Endodermal cell (in vitro differentiated cells): ENCODE results near the gene PLA2G2A. TPM values are rescaled to one million over a fixed set of nuclear protein-coding genes. Genes with fewer than 3 reads are reported as not detected.
"Not testable (repeated sequence)": the region's sequence is repeated elsewhere in the genome, so short reads cannot be mapped to it uniquely, and the experiment has no call there.

Source experiments
- DNase-seq: peaks from one replicate; pipeline ENCODE4 v3.0.0-alpha.2; 2017
- H3K27ac ChIP-seq: 2 replicates; pipeline ENCODE4 v1.5.1; 2013; ENCODE audit warnings: mild to moderate bottlenecking, low read depth, low read length, moderate library complexity
- H3K27me3 ChIP-seq: 2 replicates; pipeline ENCODE4 v1.6.1; 2013; ENCODE audit warnings: mild to moderate bottlenecking, low read length, moderate library complexity; ENCODE audit not compliant: insufficient read depth, control insufficient read depth, poor library complexity, severe bottlenecking
- H3K36me3 ChIP-seq: 2 replicates; pipeline ENCODE4 v1.7.0; 2013; ENCODE audit warnings: mild to moderate bottlenecking, low read length, moderate library complexity; ENCODE audit not compliant: control insufficient read depth, insufficient read depth
- H3K4me1 ChIP-seq: one replicate; pipeline ENCODE4 v1.7.0; 2013; ENCODE audit warnings: low read length; ENCODE audit not compliant: control insufficient read depth, insufficient read depth
- H3K4me3 ChIP-seq: 2 replicates; pipeline ENCODE4 v1.5.1; 2013; ENCODE audit warnings: mild to moderate bottlenecking, low read length, moderate library complexity
- H3K9ac ChIP-seq: 2 replicates; pipeline ENCODE4 v1.6.1; 2013; ENCODE audit warnings: mild to moderate bottlenecking, low read length, moderate library complexity; ENCODE audit not compliant: poor library complexity, severe bottlenecking; ENCODE audit errors: extremely low read depth
- H3K9me3 ChIP-seq: 2 replicates; pipeline ENCODE4 v1.6.1; 2013; ENCODE audit warnings: mild to moderate bottlenecking, low read length, moderate library complexity; ENCODE audit not compliant: control insufficient read depth
- H3K27ac Mint-ChIP-seq: 2 replicates; pipeline ENCODE4 v1.8.0; 2020; ENCODE audit warnings: mixed read lengths
- H3K27me3 Mint-ChIP-seq: 2 replicates; pipeline ENCODE4 v1.8.0; 2021; ENCODE audit warnings: mild to moderate bottlenecking, mixed read lengths; ENCODE audit not compliant: insufficient read depth
- H3K36me3 Mint-ChIP-seq: 2 replicates; pipeline ENCODE4 v1.8.0; 2020; ENCODE audit warnings: low read depth, mixed read lengths
- H3K4me1 Mint-ChIP-seq: 2 replicates; pipeline ENCODE4 v1.8.0; 2020; ENCODE audit warnings: mixed read lengths
- H3K4me3 Mint-ChIP-seq: 2 replicates; pipeline ENCODE4 v1.8.0; 2020; ENCODE audit warnings: mild to moderate bottlenecking, moderate library complexity, mixed read lengths
- H3K9me3 Mint-ChIP-seq: 2 replicates; pipeline ENCODE4 v1.8.0; 2020; ENCODE audit warnings: mild to moderate bottlenecking, mixed read lengths
- WGBS, 2 experiments: methylation state at CpG; one replicate each; pipeline versions ENCODE4 v1.1.5 to v1.1.7; 2013; ENCODE audit warnings: missing lambda C conversion rate in 2 of 2, mixed read lengths in 1 of 2; ENCODE audit not compliant: insufficient coverage in 1 of 2, insufficient read length in 1 of 2; 5-methylcytosine and 5-hydroxymethylcytosine counted together
- total RNA-seq, 2 donors: library from RNA; stranded (reverse); fragmentation: NEBNext Ultra II Directional in 1 of 2; extraction: Animal tissue kit (Norgen Biotek cat#: 25700) in 1 of 2; gene quantifications; 2 replicates in 1 of 2; 3 replicates in 1 of 2; pipeline ENCODE4 v1.2.1, GENCODE V29; 2021
- TF ChIP-seq, protein P1 (sequence below): fragments of 200-600 bp; sonication (generic); conservative IDR thresholded peaks from 2 replicates; pipeline ENCODE4 v1.5.0; 2021; ENCODE audit warnings: antibody characterized with exemption, mild to moderate bottlenecking

The PLA2G2A gene
- total RNA-seq, 2 donors from 2014 or later, result 1.0 TPM; not detected in 1

DNA sequence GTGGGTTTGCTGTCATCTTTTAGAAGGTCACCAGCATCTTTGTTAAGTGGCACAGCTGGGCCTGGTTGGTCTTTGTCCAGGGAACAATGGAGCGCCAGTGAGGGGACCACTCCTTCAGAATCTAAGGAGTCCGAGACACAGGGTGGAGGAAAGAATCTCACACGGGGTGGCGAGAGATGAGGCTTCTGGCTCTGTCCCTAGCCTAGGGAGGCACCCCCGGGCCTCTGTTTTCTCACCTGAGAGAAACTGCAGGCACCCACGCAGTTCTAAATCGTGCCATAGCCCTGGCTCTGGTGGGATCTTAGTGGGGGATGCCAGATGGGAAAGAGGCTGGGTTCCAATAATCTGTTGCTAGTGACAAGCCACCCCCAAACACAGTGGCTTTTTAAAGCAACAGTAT, 45.1 kb downstream of the PLA2G2A start:
- H3K4me3 ChIP-seq, result no peak overlapping the region
- Mint-ChIP-seq H3K36me3 (peaks cover 6% of the 10 kb centered on the region), H3K27ac (no peak overlapping the region), H3K9me3 (peaks cover 41% of the 10 kb centered on the region), H3K27me3 (peaks cover 1% of the 10 kb centered on the region), H3K4me1 (peaks cover 15% of the 10 kb centered on the region), H3K4me3 (no peak overlapping the region)
- H3K4me1 ChIP-seq, result no peaks in the 10 kb centered on the region
- H3K27ac ChIP-seq, result no peak overlapping the region
- H3K9me3 ChIP-seq, result peaks cover 34% of the 10 kb centered on the region
- H3K9ac ChIP-seq, result no peak overlapping the region
- TF ChIP-seq, protein P1, sequence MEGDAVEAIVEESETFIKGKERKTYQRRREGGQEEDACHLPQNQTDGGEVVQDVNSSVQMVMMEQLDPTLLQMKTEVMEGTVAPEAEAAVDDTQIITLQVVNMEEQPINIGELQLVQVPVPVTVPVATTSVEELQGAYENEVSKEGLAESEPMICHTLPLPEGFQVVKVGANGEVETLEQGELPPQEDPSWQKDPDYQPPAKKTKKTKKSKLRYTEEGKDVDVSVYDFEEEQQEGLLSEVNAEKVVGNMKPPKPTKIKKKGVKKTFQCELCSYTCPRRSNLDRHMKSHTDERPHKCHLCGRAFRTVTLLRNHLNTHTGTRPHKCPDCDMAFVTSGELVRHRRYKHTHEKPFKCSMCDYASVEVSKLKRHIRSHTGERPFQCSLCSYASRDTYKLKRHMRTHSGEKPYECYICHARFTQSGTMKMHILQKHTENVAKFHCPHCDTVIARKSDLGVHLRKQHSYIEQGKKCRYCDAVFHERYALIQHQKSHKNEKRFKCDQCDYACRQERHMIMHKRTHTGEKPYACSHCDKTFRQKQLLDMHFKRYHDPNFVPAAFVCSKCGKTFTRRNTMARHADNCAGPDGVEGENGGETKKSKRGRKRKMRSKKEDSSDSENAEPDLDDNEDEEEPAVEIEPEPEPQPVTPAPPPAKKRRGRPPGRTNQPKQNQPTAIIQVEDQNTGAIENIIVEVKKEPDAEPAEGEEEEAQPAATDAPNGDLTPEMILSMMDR, result no peak
- no peak for DNase-seq
- 81 to 91% methylated on average over 4 to 7 of the region's 7 CpGs for WGBS, 2 experiments
- H3K27me3 ChIP-seq, result no peaks in the 10 kb centered on the region
- no peaks in the 10 kb centered on the region for H3K36me3 ChIP-seq

DNA sequence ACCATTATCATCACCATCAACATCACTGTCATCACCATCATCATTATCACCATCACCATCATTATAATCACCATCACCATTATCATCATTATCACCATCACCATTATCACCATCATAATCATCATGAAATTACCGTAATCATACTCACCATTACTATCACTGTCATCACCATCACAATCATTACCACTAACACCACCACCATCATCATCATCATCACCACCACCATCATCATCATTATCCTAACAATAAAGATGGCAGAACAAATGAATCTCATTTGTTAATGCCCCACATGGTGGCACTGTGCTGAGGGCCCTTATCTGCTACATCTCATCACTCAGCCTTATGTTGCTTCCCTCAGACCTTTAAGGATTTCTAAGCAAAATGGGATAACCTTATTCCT, 46.6 kb downstream of the PLA2G2A start:
- Histone ChIP-seq H3K9me3 (peaks cover 34% of the 10 kb centered on the region), H3K4me3 (no peak overlapping the region), H3K27me3 (no peaks in the 10 kb centered on the region), H3K4me1 (no peaks in the 10 kb centered on the region), H3K27ac (no peak overlapping the region), H3K36me3 (no peaks in the 10 kb centered on the region), H3K9ac (no peak overlapping the region)
- Mint-ChIP-seq H3K27ac (no peak overlapping the region), H3K4me3 (no peak overlapping the region), H3K36me3 (peaks cover 6% of the 10 kb centered on the region), H3K27me3 (peaks cover 1% of the 10 kb centered on the region), H3K9me3 (peaks cover 45% of the 10 kb centered on the region), H3K4me1 (peaks cover 13% of the 10 kb centered on the region)
- TF ChIP-seq, protein P1, result no peak
- DNase-seq, result no peak
- WGBS, 2 experiments, result 38 to 43% methylated on average over 1 of the region's 1 CpG

DNA sequence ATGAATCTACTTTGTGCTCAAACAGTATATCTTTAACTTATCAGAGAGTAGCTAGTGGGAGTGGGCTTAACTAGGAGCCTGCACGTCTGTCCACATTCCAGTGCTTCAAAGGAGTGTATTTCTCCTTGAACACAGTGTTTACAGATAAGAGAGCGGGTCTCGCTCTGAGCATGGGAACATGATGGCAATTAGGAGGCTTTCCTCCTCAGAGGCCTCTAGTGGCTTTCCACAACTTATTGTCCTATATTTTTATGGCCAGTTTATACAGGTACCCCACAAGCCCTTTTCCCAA, 52.3 kb downstream of the PLA2G2A start:
- not testable (repeated sequence) for H3K27ac ChIP-seq, H3K27me3 ChIP-seq, H3K4me1 Mint-ChIP-seq, H3K4me3 Mint-ChIP-seq, H3K36me3 ChIP-seq, H3K36me3 Mint-ChIP-seq, H3K9ac ChIP-seq, H3K27ac Mint-ChIP-seq, H3K4me1 ChIP-seq, DNase-seq, H3K27me3 Mint-ChIP-seq, H3K4me3 ChIP-seq
- H3K9me3 Mint-ChIP-seq, result peaks cover 37% of the 10 kb centered on the region
- H3K9me3 ChIP-seq, result peaks cover 20% of the 10 kb centered on the region
- 81 to 94% methylated on average over 3 of the region's 3 CpGs for WGBS, 2 experiments
